Measurements from ENCODE around the gene AP1S3.
"Not testable (repeated sequence)": the region's sequence is repeated elsewhere in the genome, so short reads cannot be mapped to it uniquely, and the experiment has no call there.

AP1S3 gene

GRCh38 chr2:223853425-223853837 lies 16.0 kb upstream of the AP1S3 start:
- DNase-seq (ENCODE audit: low read depth) = no peak

GRCh38 chr2:223852281-223852795 lies 15.0 kb upstream of the AP1S3 start:
- no peak for DNase-seq (ENCODE audit: low read depth)

DNA sequence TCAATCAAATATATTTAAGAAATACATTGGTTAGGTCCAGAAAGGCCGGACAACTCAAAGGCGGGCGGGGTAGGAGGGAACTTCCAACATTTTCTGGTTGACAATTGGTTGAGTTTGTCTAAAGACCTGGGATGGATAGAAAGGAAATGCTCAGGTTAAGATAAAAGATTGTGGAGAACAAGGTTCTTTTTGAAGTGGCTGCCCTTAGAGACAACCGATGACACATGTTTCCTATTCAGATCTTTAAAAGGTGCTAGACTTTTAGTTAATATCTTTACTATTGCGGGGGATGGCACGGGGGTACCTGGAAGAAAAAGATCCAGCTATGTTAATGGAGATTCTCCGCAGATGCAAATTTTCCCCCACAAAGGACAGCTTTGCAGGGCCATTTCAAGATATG lies 10.0 kb upstream of the AP1S3 start:
- no peak for DNase-seq (ENCODE audit: low read depth)

DNA sequence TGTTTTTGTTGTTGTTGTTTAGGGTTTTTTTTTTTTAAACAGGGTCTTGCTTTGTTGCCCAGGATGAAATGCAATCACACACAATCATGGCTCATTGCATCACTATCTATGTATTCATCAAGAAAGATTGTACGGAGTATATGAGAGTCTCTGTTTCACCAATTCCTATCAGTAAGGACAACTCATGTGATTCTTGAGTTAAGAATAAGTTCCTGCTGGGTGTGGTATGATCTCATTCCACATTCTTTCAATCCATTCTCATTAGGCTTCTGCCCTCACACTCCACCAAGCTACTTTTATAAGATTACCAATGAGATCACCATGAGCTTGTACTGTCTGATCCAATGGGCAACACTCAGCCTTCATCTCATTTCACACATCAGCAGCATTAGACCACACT lies 9.1 kb upstream of the AP1S3 start:
- no peak for DNase-seq (ENCODE audit: low read depth)

GRCh38 chr2:223841436-223842190 lies 4.2 kb upstream of the AP1S3 start:
- no peak for DNase-seq (ENCODE audit: low read depth)

DNA sequence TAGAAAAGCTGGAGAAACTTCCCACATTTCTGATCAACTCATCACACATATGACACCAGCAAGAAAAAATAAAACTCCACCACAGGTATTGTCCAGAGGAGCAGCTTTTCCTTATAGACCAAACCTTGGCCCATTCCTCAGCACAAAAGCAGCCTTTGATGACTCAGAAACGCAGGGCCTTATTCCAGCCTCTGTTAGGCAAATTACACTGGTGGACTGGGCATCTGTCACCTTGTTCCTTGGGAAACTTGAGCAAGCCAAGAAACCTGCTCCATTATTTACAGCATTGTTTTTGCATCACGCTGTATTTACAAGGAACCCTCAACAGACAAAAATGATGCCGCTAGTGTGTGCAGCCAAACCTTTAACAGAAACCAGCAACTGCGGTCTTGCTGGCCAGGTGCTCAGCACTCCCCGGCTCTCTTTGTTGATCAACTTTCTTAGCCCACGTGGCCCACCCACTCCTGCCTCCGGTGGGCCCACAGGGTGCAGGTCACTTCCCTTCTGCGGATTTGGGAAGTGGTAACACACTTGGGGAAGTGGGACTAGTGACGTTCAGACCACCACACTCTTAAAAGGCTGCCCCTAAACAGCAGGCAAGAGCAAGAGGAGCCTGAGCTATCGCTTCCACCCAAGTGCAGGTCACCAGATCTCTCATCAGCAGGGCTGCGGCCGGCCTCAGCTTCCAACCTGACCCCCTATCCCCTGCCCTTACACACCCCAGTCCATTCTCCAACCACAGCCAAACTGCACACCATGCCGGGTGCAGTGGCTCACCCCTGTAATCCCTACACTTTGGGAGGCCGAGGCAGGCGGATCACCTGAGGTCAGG lies 1.5 kb downstream of the AP1S3 start:
- no peak for DNase-seq (ENCODE audit: low read depth)

DNA sequence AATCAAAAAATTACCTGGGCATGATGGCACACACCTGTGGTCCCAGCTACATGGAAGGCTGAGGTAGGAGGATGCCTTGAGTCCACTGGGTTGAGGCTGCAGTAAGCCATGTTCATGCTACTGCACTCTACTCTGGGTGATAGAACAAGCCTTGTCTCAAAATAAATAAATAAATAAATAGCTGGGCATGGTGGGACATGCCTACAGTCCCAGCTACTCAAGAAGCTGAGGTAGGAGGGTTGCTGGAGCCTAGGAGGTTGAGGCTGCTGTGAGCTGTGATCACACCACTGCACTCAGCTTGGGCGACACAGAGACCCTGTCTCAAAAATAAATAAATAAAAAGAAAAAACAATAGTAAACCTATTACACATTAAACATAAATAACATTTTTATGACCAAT lies 3.0 kb downstream of the AP1S3 start:
- no peak for DNase-seq (ENCODE audit: low read depth)

GRCh38 chr2:223832241-223832903 lies 5.0 kb downstream of the AP1S3 start:
- DNase-seq (ENCODE audit: low read depth) = no peak

DNA sequence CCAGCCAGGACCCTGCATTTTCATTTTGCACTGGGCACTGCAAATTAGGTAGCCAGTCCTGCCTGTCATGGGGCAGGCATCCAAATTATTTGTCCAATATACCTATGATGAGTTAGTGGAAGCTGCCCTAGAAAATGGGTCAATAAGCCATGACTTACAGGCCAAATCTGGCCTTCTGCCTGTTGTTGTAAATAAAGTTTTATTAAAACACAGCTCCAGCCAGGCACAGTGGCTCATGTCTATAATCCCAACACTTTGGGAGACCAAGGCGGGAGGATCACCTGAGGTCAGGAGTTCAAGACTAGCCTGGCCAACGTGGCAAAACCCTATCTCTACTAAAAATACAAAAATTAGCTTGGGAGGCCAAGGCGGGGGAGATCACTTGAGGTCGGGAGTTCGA lies 8.3 kb downstream of the AP1S3 start:
- DNase-seq (ENCODE audit: low read depth) = no peak

GRCh38 chr2:223828314-223828713 lies 9.1 kb downstream of the AP1S3 start:
- no peak for DNase-seq (ENCODE audit: low read depth)

GRCh38 chr2:223826995-223827394 lies 10.4 kb downstream of the AP1S3 start:
- DNase-seq (ENCODE audit: low read depth) = no peak

DNA sequence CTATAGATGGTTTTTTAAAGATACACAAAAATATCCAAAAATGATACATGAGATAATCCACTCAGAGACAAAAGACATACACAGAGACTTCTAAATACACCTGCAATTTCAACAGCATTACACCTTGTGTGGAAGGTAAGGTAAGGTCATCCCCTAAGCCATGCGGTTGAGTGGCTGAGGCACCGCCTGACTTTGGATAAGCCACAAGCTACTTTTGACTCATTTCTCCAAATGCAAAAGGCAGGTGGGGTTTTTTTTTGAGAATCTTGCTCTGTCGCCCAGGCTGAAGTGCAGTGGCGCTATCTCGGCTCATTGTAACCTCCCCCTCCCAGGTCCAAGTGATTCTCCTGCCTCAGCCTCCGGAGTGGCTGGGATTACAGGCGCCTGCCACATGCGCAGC lies 13.1 kb downstream of the AP1S3 start:
- no peak for DNase-seq (ENCODE audit: low read depth)

DNA sequence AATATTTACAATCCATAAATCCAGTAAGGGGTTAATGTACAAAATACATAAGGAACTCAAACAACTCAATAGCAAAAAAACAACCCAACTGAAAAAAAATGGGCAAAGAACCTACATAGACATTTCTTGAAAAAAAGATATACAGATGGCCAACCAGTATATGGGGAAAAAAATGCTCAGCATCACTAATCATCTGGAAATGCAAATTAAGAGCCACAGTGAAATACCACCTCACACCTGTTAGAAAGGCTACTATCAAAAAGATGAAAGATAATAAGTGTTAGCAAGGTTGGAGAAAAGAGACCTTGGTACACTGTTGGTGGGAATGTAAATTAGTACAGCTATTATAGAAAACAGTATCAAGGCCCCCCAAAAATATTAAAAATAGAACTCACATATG lies 14.6 kb downstream of the AP1S3 start:
- DNase-seq (ENCODE audit: low read depth) = no peak

- DNase-seq (ENCODE audit: low read depth) = no peak
Measured at GRCh38 chr2:223820549-223820948, 16.8 kb downstream of the AP1S3 start.

GRCh38 chr2:223819891-223820290 lies 17.5 kb downstream of the AP1S3 start:
- no peak for DNase-seq (ENCODE audit: low read depth)

- DNase-seq (ENCODE audit: low read depth) = no peak
Measured at GRCh38 chr2:223815884-223816570, 21.4 kb downstream of the AP1S3 start.

DNA sequence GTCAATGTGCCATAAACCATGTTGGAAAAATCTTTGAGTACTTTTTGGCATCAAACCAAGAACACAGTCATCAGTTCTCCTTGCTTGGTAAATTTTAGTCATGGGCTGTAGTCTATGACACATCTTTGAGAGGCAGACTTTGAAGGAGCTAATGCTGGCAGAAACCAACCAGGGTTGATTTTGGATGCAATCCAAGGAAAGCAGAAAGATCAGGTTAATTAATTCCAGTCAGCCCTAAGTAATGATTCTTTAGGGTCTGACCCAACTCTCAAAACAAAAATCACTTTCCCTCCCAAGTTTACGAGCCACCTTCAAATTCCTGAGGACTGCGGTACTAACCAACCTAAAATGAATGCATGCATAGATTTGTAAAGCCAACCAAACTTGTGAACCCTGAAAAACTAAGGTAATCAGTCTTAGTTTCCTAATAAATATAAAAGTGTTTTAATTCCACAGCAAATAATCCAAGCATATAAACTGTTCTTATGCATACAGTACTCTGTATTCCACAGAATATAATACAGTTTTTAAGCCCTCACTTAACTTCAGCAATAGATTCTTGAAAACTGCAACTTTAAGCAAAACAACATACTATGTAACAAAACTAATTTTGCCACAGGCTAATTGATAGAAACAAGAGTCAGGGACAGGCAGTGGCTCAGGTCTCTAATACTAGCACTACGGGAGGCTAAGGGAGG lies 22.0 kb downstream of the AP1S3 start:
- DNase-seq (ENCODE audit: low read depth) = no peak

DNA sequence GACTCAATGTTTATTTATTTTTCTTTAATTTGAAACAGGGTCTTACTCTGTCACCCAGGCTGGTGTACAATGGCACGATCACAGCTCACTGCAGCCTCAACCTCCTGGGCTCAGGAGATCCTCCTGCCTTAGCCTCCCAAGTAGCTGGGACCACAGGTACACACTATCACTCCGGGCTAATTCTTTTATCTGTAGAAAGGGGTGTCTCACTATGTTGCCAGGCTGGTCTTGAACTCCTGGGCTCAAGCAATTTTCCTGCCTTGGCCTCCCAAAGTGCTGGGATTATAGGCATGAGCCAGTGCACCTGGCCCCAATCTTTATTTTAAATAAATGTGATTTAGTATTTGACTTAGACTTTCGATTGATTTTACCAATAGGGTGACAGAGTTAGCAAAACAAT lies 22.6 kb downstream of the AP1S3 start:
- not testable (repeated sequence) for DNase-seq (ENCODE audit: low read depth)

DNA sequence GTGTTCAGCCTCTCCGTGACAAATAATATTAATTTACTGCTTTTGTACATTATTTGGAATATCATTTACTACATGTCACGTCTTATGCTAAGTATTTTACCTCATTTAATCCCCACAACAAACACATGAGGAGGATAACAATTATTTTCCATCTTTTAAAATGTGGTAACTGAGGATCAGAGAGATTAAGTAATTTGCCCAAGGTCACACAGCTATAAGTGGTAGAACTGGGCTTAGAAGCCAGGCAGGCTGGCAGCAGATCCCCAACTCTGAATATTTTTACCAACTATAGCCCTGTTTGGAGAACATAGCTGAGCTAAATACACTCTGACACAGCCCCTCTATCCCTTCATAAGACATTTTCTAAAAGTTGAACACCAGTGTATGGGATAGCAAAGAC lies 24.1 kb downstream of the AP1S3 start:
- DNase-seq (ENCODE audit: low read depth) = no peak

DNA sequence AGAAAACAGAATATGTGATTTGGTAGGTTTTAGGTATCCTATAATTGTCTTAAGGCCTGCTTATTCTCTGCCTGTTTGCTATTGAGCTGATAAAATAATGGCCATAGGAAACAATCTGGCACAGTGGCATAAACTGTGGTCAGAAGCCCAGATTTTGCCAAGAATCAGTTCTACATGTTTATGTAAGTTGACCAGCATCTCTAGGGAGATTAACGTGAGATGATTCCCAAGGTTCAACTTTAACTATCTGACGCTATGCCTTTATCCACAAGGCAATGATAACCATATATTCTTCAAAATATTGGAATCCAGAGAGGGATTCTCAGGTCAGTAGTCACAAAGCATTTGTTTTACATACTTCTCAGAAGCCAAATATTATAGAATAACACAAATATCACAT lies 25.6 kb downstream of the AP1S3 start:
- no peak for DNase-seq (ENCODE audit: low read depth)

- no peak for DNase-seq (ENCODE audit: low read depth)
Measured at GRCh38 chr2:223805008-223805407, 32.4 kb downstream of the AP1S3 start.

- no peak for DNase-seq (ENCODE audit: low read depth)
Measured at GRCh38 chr2:223801736-223802135, 35.6 kb downstream of the AP1S3 start.
